HCT116 (cell line): Measurements from ENCODE around the gene PDE1C. TPM values are rescaled to one million over a fixed set of nuclear protein-coding genes. Genes with fewer than 3 reads are reported as not detected.

ENCODE experiments used
- ATAC-seq: fragments of 200-7000 bp; cut with Tn5 transposase; 2 replicates; pipeline ENCODE4 v1.9.1; 2020; ENCODE audit warnings: mild to moderate bottlenecking, moderate library complexity
- BruUV-seq: library from RNA; stranded (reverse); fragments of 400-500 nt; replicated peaks from 2 replicates; lab custom pipeline; 2021; lab: Mats Ljungman, UMichigan
- CTCF ChIA-PET: fragments of 300-600 bp; sonication (Branson Sonifier 250); formaldehyde crosslinking; loops from one replicate; lab custom pipeline; 2021; ENCODE audit warnings: antibody characterized with exemption; lab: Charles Lee
- POLR2A ChIA-PET: fragments of 300-600, 350-600 bp; sonication (Branson Sonifier 250); formaldehyde crosslinking; loops from one replicate; lab custom pipeline; 2021; ENCODE audit warnings: antibody characterized with exemption; lab: Charles Lee
- RAD21 ChIA-PET, 2 experiments: fragments of 300-600 bp; sonication (Branson Sonifier 250); formaldehyde crosslinking; loops; one replicate each; lab custom pipeline; 2023; ENCODE audit warnings: low total read pairs in 2 of 2; ENCODE audit not compliant: uncharacterized antibody in 2 of 2, unreplicated experiment in 2 of 2, low non-redundant PET in 1 of 2; lab: Charles Lee
- DNase-seq: peaks from one replicate; pipeline ENCODE4 v3.0.0-alpha.2; 2010; ENCODE audit warnings: low read depth, low spot score
- H2AFZ ChIP-seq: fragments of 200-600 bp; shearing (Covaris generic), sonication (generic); 2 replicates; pipeline ENCODE4 v1.6.1; 2017; ENCODE audit warnings: low read depth, mixed run types, mixed read lengths, antibody characterized with exemption, low read length; ENCODE audit not compliant: poor library complexity, severe bottlenecking
- H3K27ac ChIP-seq: 2 replicates; pipeline ENCODE4 v1.5.1; 2012; ENCODE audit warnings: low read depth, low read length
- H3K27me3 ChIP-seq: fragments of 200-600 bp; sonication (generic); 2 replicates; pipeline ENCODE4 v1.6.1; 2016; ENCODE audit warnings: mixed run types, low read length, mixed read lengths; ENCODE audit not compliant: insufficient read depth
- H3K36me3 ChIP-seq, 2 experiments: fragments of 200-500 bp in 1 of 2; fragments of 200-600 bp in 1 of 2; sonication (Bioruptor generic) in 1 of 2; sonication (generic) in 1 of 2; 2 replicates each; pipeline versions ENCODE4 v1.5.1 to v1.6.1; 2014 to 2016; ENCODE audit warnings: low read length in 2 of 2, inconsistent platforms in 1 of 2, mixed read lengths in 1 of 2, mixed run types in 1 of 2; ENCODE audit not compliant: insufficient read depth in 2 of 2, control insufficient read depth in 1 of 2
- H3K4me1 ChIP-seq, 2 experiments: fragments of 200-600 bp in 1 of 2; sonication (generic) in 1 of 2; 2 replicates each; pipeline versions ENCODE4 v1.5.1 to v1.6.1; 2012 to 2017; ENCODE audit warnings: low read length in 2 of 2, inconsistent platforms in 1 of 2, mild to moderate bottlenecking in 1 of 2, mixed read lengths in 1 of 2, mixed run types in 1 of 2, moderate library complexity in 1 of 2; ENCODE audit not compliant: insufficient read depth in 2 of 2, control insufficient read depth in 1 of 2
- H3K4me2 ChIP-seq: fragments of 200-600 bp; sonication (generic); 2 replicates; pipeline ENCODE4 v1.6.1; 2017; ENCODE audit warnings: mixed run types, low read length, mixed read lengths
- H3K4me3 ChIP-seq, 2 experiments: fragments of 200-600 bp in 1 of 2; sonication (generic) in 1 of 2; replicated peaks in 1 of 2; 2 replicates each; pipeline ENCODE4 v1.5.1; 2011 to 2016; ENCODE audit warnings: low read length in 2 of 2, control low read depth in 1 of 2, low read depth in 1 of 2, mild to moderate bottlenecking in 1 of 2, mixed read lengths in 1 of 2, mixed run types in 1 of 2
- H3K79me2 ChIP-seq: fragments of 200-600 bp; sonication (generic); 2 replicates; pipeline ENCODE4 v1.6.1; 2017; ENCODE audit warnings: mild to moderate bottlenecking, mixed run types, low read length, moderate library complexity, mixed read lengths; ENCODE audit not compliant: insufficient read depth
- H3K9ac ChIP-seq: fragments of 200-600 bp; sonication (generic); 2 replicates; pipeline ENCODE4 v1.6.1; 2016; ENCODE audit warnings: low read length, mixed read lengths
- H3K9me2 ChIP-seq: fragments of 200-600 bp; sonication (generic), shearing (Covaris generic); 2 replicates; pipeline ENCODE4 v1.6.1; 2017; ENCODE audit warnings: mixed run types, mild to moderate bottlenecking, moderate library complexity; ENCODE audit not compliant: insufficient read depth
- H3K9me3 ChIP-seq, 2 experiments: fragments of 200-500 bp in 1 of 2; fragments of 200-600 bp in 1 of 2; sonication (Bioruptor generic) in 1 of 2; sonication (generic) in 1 of 2; 2 replicates each; pipeline ENCODE4 v1.6.1; 2014 to 2017; ENCODE audit warnings: low read length in 2 of 2, mixed read lengths in 2 of 2, inconsistent platforms in 1 of 2, low read depth in 1 of 2, mild to moderate bottlenecking in 1 of 2, mixed run types in 1 of 2, moderate library complexity in 1 of 2; ENCODE audit not compliant: control insufficient read depth in 1 of 2, insufficient read depth in 1 of 2
- H4K20me1 ChIP-seq: fragments of 200-600 bp; sonication (generic), shearing (Covaris generic); 2 replicates; pipeline ENCODE4 v1.6.1; 2017; ENCODE audit warnings: mixed run types, mild to moderate bottlenecking, moderate library complexity; ENCODE audit not compliant: insufficient read depth
- CBX3 ChIP-seq: IDR thresholded peaks from 2 replicates; pipeline ENCODE4 v1.6.1; 2012; ENCODE audit warnings: low read depth
- FOSL1 ChIP-seq: IDR thresholded peaks from 2 replicates; pipeline ENCODE4 v1.6.1; 2012; ENCODE audit warnings: low read depth
- POLR2AphosphoS5 ChIP-seq: IDR thresholded peaks from 2 replicates; pipeline ENCODE4 v1.6.1; 2011; ENCODE audit warnings: mild to moderate bottlenecking, low read depth, low read length, moderate library complexity
- REST ChIP-seq: IDR thresholded peaks from 2 replicates; pipeline ENCODE4 v1.6.1; 2012; ENCODE audit warnings: low read depth
- TCF7L2 ChIP-seq: IDR thresholded peaks from 2 replicates; pipeline ENCODE4 v1.7.0; 2011; ENCODE audit warnings: borderline replicate concordance, inconsistent platforms; ENCODE audit not compliant: insufficient read depth, insufficient read length; ENCODE audit errors: extremely low read depth
- ZFX ChIP-seq: fragments of 450-650 bp; IDR thresholded peaks from 2 replicates; pipeline ENCODE4 v1.6.1; 2017
- intact Hi-C: fragments of 100-400 bp; cut with micrococcal nuclease; formaldehyde crosslinking; loops from 2 replicates; pipeline ENCODE4 v1.10.0; 2022
- total RNA-seq: library from RNA; stranded (reverse); gene quantifications from one replicate; pipeline ENCODE4 v1.2.1, GENCODE V29; 2021; ENCODE audit not compliant: unreplicated experiment
- TF ChIP-seq, protein P1 (sequence below): IDR thresholded peaks from 2 replicates; pipeline ENCODE4 v1.6.1; 2012

PDE1C gene
- total RNA-seq, 1 experiment from 2014 or later: 0.17 TPM

DNA sequence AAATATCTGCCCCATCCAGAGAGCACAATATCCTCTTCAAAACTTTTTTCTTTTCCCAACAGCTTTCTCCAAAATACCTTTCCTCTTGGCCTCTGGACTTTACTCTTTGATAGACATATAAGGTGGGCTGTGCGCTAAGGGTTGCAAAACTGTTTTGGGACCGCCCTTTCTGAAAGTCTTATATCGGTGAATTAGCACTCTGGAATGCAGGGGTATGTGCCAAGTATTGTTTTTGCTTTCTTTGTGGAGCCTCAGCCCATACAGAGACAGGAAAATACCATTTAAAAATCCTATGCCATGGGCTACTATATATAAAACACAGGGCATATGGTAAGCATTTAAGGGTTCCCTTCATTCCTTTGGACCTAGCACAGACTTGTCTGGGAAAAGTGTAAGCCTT is 345.5 kb downstream of the PDE1C start:
- POLR2A ChIA-PET: no interaction called here
- H3K36me3 ChIP-seq: no peaks in the 10 kb centered on the region

More for the DNA sequence above, 345.5 kb downstream of the PDE1C start:
- H3K27me3 ChIP-seq: peaks cover 10% of the 10 kb centered on the region; the same call in 1 of the 2 replicates
- ATAC-seq (no peak), DNase-seq (no peak)
- RAD21 ChIA-PET: no interaction called here
- no peaks in the 10 kb centered on the region for H3K4me1 ChIP-seq
- no peak overlapping the region for H3K9ac ChIP-seq
- H3K9me2 ChIP-seq: no peaks in the 10 kb centered on the region
- no peaks in the 10 kb centered on the region for H3K9me3 ChIP-seq
- TF ChIP-seq, protein P1, sequence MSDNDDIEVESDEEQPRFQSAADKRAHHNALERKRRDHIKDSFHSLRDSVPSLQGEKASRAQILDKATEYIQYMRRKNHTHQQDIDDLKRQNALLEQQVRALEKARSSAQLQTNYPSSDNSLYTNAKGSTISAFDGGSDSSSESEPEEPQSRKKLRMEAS: no peak
- TF ChIP-seq FOSL1 (no peak), REST (no peak), ZFX (no peak), CBX3 (no peak), TCF7L2 (no peak), POLR2AphosphoS5 (no peak)
- no TSS peak for BruUV-seq
- H3K4me3 ChIP-seq: no peak overlapping the region
- no peak overlapping the region for H2AFZ ChIP-seq
- CTCF ChIA-PET: no interaction called here
- no peak overlapping the region for H3K27ac ChIP-seq
- H4K20me1 ChIP-seq: no peaks in the 10 kb centered on the region
- intact Hi-C loops: no loop called here
- no peaks in the 10 kb centered on the region for H3K79me2 ChIP-seq
- no peak overlapping the region for H3K4me2 ChIP-seq
